Esophagus muscularis mucosa (tissue), 4 donors: ENCODE measurements around the gene RFX3. TPM values are rescaled to one million over a fixed set of nuclear protein-coding genes. Genes with fewer than 3 reads are reported as not detected.
A peak's percentile ranks its signal among the peaks of the same experiment; 100 is the strongest.

Source experiments
- DNase-seq: peaks from one replicate; pipeline ENCODE4 v3.0.0-alpha.2; 2017; ENCODE audit errors: extremely low spot score
- H3K27ac ChIP-seq, 4 donors: fragments of 200-600 bp; sonication (generic); replicated peaks in 1 of 4; 1 replicate in 3 of 4; 2 replicates in 1 of 4; pipeline ENCODE4 v1.5.1; 2016 to 2019; ENCODE audit warnings: mild to moderate bottlenecking in 1 of 4
- H3K27me3 ChIP-seq, 4 donors: fragments of 200-600 bp; sonication (generic); one replicate each; pipeline versions ENCODE4 v1.5.1 to v1.6.0; 2016 to 2019
- H3K36me3 ChIP-seq, 4 donors: fragments of 200-600 bp; sonication (generic); one replicate each; pipeline ENCODE4 v1.5.1; 2016 to 2019
- H3K4me1 ChIP-seq, 4 donors: fragments of 200-600 bp; sonication (generic); one replicate each; pipeline ENCODE4 v1.5.1; 2016 to 2019
- H3K4me3 ChIP-seq, 4 donors: fragments of 200-600 bp; sonication (generic); 1 replicate in 2 of 4; 2 replicates in 2 of 4; pipeline ENCODE4 v1.5.1; 2016 to 2019; ENCODE audit warnings: mild to moderate bottlenecking in 4 of 4, moderate library complexity in 1 of 4
- H3K9me3 ChIP-seq, 4 donors: fragments of 200-600 bp; sonication (generic); 1 replicate in 3 of 4; 2 replicates in 1 of 4; pipeline ENCODE4 v1.5.1; 2016 to 2019
- CTCF ChIP-seq, 3 experiments: fragments of 200-600 bp in 2 of 3; fragments of 450-650 bp in 1 of 3; sonication (generic) in 2 of 3; IDR thresholded peaks; one replicate each; pipeline ENCODE4 v1.5.1; 2017 to 2019; ENCODE audit warnings: antibody characterized with exemption in 3 of 3, mild to moderate bottlenecking in 2 of 3, moderate library complexity in 1 of 3
- EP300 ChIP-seq: sonication (generic); formaldehyde crosslinking; IDR thresholded peaks from one replicate; pipeline ENCODE4 v1.6.1; 2017; ENCODE audit warnings: antibody characterized with exemption
- POLR2A ChIP-seq: fragments of 450-650 bp; IDR thresholded peaks from one replicate; pipeline ENCODE4 v1.6.1; 2017; ENCODE audit warnings: antibody characterized with exemption, moderate library complexity, mild to moderate bottlenecking, low read depth
- POLR2AphosphoS5 ChIP-seq, 2 donors: sonication (generic); formaldehyde crosslinking; IDR thresholded peaks; one replicate each; pipeline ENCODE4 v1.6.1; 2017; ENCODE audit warnings: antibody characterized with exemption in 2 of 2
- WGBS: methylation state at CpG from one replicate; pipeline ENCODE4 v1.1.5; 2018; 5-methylcytosine and 5-hydroxymethylcytosine counted together
- intact Hi-C: fragments of 100-400 bp; cut with DNase I; formaldehyde crosslinking; loops from one replicate; pipeline ENCODE4 v1.15.1; 2023
- total RNA-seq, 4 donors: library from RNA; depleted of rRNA; stranded (reverse); fragments of >200 nt; gene quantifications; one replicate each; pipeline versions ENCODE4 v1.1.0 to v1.2.1, GENCODE V29; 2016

RFX3 gene
- total RNA-seq, 4 donors from 2014 or later = 4.5 to 7.9 (median 5.5) TPM

DNA sequence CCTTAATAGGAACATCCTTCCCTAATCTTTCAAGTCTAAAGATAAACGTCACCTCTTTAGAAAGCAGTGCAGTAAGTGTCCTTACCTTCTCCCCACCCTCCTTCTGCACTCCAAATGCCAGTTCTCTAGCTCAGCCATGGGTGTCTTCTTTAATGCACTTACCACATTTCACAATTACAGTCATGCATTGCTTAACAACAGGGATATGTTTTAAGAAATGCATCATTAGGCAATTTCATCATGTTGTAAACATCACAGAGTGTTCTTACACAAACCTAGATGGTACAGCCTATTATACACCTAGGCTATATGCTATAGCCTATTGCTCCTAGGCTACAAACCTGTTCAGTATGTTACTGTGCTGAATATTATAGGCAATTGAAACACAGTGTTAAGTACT, 91.2 kb downstream of the RFX3 start:
- TF ChIP-seq CTCF (IDR thresholded peaks at IDR 0.05) (no peak), POLR2AphosphoS5 (IDR thresholded peaks at IDR 0.05) (peak in 1 of 2 donors; percentile 55)
- DNase-seq = no peak
- WGBS = 76% methylated on average over 1 of the region's 1 CpG
- H3K36me3 ChIP-seq = no peaks in the 10 kb centered on the region
- no peak overlapping the region for H3K27ac ChIP-seq
- no peaks in the 10 kb centered on the region for H3K9me3 ChIP-seq
- H3K4me3 ChIP-seq = no peak overlapping the region
- no peaks in the 10 kb centered on the region for H3K27me3 ChIP-seq
- peaks cover 0 to 20% (median 12%) of the 10 kb centered on the region in 4 donors for H3K4me1 ChIP-seq
- intact Hi-C loops = no loop called here

DNA sequence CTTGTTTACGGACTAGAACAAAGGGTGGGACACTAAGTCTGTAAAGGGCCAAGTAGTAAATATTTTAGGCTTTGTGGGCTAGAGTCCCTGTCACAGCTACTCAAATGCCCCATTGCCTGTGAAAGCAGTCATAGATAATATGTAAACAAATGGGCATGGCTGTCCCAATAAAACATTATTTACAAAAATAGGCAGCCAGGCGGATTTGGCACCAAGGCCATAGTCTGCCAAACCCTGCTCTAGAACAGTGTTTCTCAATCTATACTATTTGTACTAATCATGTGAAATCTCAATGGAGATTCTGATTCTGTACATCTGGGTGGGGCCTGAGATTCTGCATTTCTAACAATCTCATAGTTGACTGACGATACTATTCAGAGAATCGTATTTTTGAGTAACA, 92.0 kb downstream of the RFX3 start:
- H3K27ac ChIP-seq = no peak overlapping the region
- no peaks in the 10 kb centered on the region for H3K27me3 ChIP-seq
- intact Hi-C loops = no loop called here
- TF ChIP-seq POLR2A (no peak), EP300 (no peak), CTCF (IDR thresholded peaks at IDR 0.05) (no peak)
- peaks cover 0 to 20% (median 12%) of the 10 kb centered on the region in 4 donors for H3K4me1 ChIP-seq
- no peak for DNase-seq
- no peaks in the 10 kb centered on the region for H3K9me3 ChIP-seq
- WGBS = 97% methylated on average over 4 of the region's 4 CpGs
- no peaks in the 10 kb centered on the region for H3K36me3 ChIP-seq
- H3K4me3 ChIP-seq = no peak overlapping the region

DNA sequence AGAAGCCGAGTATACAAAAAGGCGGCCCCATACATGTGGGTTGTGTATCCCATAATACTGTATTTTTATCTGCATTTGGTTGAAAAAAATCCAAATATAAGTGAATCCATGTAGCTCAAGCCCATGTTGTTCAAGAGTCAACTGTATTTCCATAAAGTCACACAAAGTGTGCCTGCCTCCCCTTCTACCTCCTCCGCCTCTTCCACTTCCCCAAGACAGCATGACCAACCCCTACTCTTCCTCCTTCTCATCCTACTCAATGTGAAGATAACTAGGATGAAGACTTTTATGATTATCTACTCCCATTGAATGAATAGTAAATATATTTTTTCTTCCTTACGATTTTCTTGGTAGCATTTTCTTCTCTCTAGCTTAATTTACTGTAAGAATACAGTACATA, 92.7 kb downstream of the RFX3 start:
- intact Hi-C loops = no loop called here
- Histone ChIP-seq H3K36me3 (no peaks in the 10 kb centered on the region), H3K4me3 (no peak overlapping the region), H3K9me3 (no peaks in the 10 kb centered on the region), H3K4me1 (peaks cover 0 to 20% (median 12%) of the 10 kb centered on the region in 4 donors), H3K27ac (no peak overlapping the region), H3K27me3 (no peaks in the 10 kb centered on the region)
- DNase-seq = no peak
- TF ChIP-seq EP300 (no peak), POLR2A (no peak), POLR2AphosphoS5 (IDR thresholded peaks at IDR 0.05) (no peak), CTCF (IDR thresholded peaks at IDR 0.05) (no peak)
- WGBS = 81% methylated on average over 4 of the region's 4 CpGs

- H3K4me3 ChIP-seq = no peak overlapping the region
- no peaks in the 10 kb centered on the region for H3K27me3 ChIP-seq
- TF ChIP-seq CTCF (IDR thresholded peaks at IDR 0.05) (no peak), EP300 (no peak)
- H3K9me3 ChIP-seq = no peaks in the 10 kb centered on the region
- 95% methylated on average over 3 of the region's 3 CpGs for WGBS
- peaks cover 0 to 18% (median 9%) of the 10 kb centered on the region in 4 donors for H3K4me1 ChIP-seq
- DNase-seq = no peak
- H3K27ac ChIP-seq = no peak overlapping the region
- H3K36me3 ChIP-seq = no peaks in the 10 kb centered on the region
- intact Hi-C loops = no loop called here
Measured at GRCh38 chr9:3431890-3432289, 93.9 kb downstream of the RFX3 start.

DNA sequence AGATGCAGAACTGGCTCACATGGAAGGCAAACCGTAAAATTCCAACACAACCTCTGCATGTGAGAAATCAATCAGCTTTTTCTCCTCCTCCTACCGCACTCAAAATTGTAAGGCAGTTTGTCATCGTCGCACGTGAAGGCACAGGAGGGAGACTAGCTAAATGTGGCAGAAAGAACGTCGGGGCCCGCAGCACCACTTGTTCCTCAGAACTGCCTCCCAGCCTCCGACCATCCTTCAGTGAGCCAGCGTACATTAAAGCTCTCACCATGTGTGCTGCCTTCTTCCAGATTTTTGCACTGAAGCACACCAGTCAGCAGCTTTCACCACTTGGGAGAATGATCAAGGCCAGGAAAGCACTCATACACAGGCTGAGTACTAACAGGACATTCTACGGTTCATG, 105.9 kb downstream of the RFX3 start:
- no peak for DNase-seq
- Histone ChIP-seq H3K36me3 (no peaks in the 10 kb centered on the region), H3K4me1 (no peaks in the 10 kb centered on the region), H3K27me3 (no peaks in the 10 kb centered on the region), H3K9me3 (no peaks in the 10 kb centered on the region), H3K27ac (no peak overlapping the region), H3K4me3 (no peak overlapping the region)
- TF ChIP-seq POLR2A (no peak), POLR2AphosphoS5 (IDR thresholded peaks at IDR 0.05) (no peak), CTCF (IDR thresholded peaks at IDR 0.05) (no peak), EP300 (no peak)
- intact Hi-C loops = no loop called here
- 94% methylated on average over 11 of the region's 11 CpGs for WGBS
